ENCODE results near the gene FCRL4.
"Not testable (repeated sequence)": the region's sequence is repeated elsewhere in the genome, so short reads cannot be mapped to it uniquely, and the experiment has no call there.

FCRL4 gene

GRCh38 chr1:157580179-157580827 lies 17.6 kb downstream of the FCRL4 start:
- H3K36me3 Mint-ChIP-seq (ENCODE audit: low read depth), result no peaks in the 10 kb centered on the region
- H3K27ac Mint-ChIP-seq, result no peak overlapping the region
- H3K4me1 Mint-ChIP-seq (ENCODE audit: low read depth), result no peaks in the 10 kb centered on the region
- no peak overlapping the region for H3K4me3 Mint-ChIP-seq
- peaks cover 3% of the 10 kb centered on the region for H3K9me3 Mint-ChIP-seq
- peaks cover 14% of the 10 kb centered on the region for H3K27me3 Mint-ChIP-seq
- DNase-seq, result no peak

- Mint-ChIP-seq H3K4me1 (ENCODE audit: low read depth) (no peaks in the 10 kb centered on the region), H3K36me3 (ENCODE audit: low read depth) (no peaks in the 10 kb centered on the region), H3K4me3 (no peak overlapping the region), H3K9me3 (no peaks in the 10 kb centered on the region), H3K27me3 (peaks cover 17% of the 10 kb centered on the region), H3K27ac (no peak overlapping the region)
- no peak for DNase-seq
Observed at GRCh38 chr1:157577420-157577819, 20.5 kb downstream of the FCRL4 start.

GRCh38 chr1:157575744-157576143 lies 22.1 kb downstream of the FCRL4 start:
- H3K27ac Mint-ChIP-seq, result no peak overlapping the region

GRCh38 chr1:157574836-157575235 lies 23.0 kb downstream of the FCRL4 start:
- no peaks in the 10 kb centered on the region for H3K36me3 Mint-ChIP-seq (ENCODE audit: low read depth)
- H3K9me3 Mint-ChIP-seq, result no peaks in the 10 kb centered on the region
- no peak overlapping the region for H3K27ac Mint-ChIP-seq
- peaks cover 11% of the 10 kb centered on the region for H3K27me3 Mint-ChIP-seq
- DNase-seq, result no peak
- no peak overlapping the region for H3K4me3 Mint-ChIP-seq
- no peaks in the 10 kb centered on the region for H3K4me1 Mint-ChIP-seq (ENCODE audit: low read depth)

More at GRCh38 chr1:157575744-157576143, 22.1 kb downstream of the FCRL4 start:
- H3K4me1 Mint-ChIP-seq (ENCODE audit: low read depth), result no peaks in the 10 kb centered on the region
- H3K9me3 Mint-ChIP-seq, result no peaks in the 10 kb centered on the region
- no peak overlapping the region for H3K4me3 Mint-ChIP-seq
- peaks cover 11% of the 10 kb centered on the region for H3K27me3 Mint-ChIP-seq
- no peak for DNase-seq
- H3K36me3 Mint-ChIP-seq (ENCODE audit: low read depth), result no peaks in the 10 kb centered on the region

- Mint-ChIP-seq H3K4me3 (no peak overlapping the region), H3K9me3 (no peaks in the 10 kb centered on the region), H3K4me1 (ENCODE audit: low read depth) (peaks cover 2% of the 10 kb centered on the region), H3K36me3 (ENCODE audit: low read depth) (no peaks in the 10 kb centered on the region), H3K27me3 (peaks cover 41% of the 10 kb centered on the region), H3K27ac (no peak overlapping the region)
- no peak for DNase-seq
Observed at GRCh38 chr1:157566484-157567300, 31.2 kb downstream of the FCRL4 start.

- Mint-ChIP-seq H3K9me3 (no peaks in the 10 kb centered on the region), H3K4me3 (no peak overlapping the region), H3K27ac (no peak overlapping the region)
Observed at GRCh38 chr1:157562515-157562914, 35.4 kb downstream of the FCRL4 start.

GRCh38 chr1:157558119-157558518 lies 39.8 kb downstream of the FCRL4 start:
- Mint-ChIP-seq H3K27ac (no peak overlapping the region), H3K27me3 (peaks cover 18% of the 10 kb centered on the region), H3K9me3 (no peaks in the 10 kb centered on the region)

More at GRCh38 chr1:157562515-157562914, 35.4 kb downstream of the FCRL4 start:
- H3K36me3 Mint-ChIP-seq (ENCODE audit: low read depth), result no peaks in the 10 kb centered on the region
- H3K4me1 Mint-ChIP-seq (ENCODE audit: low read depth), result peaks cover 2% of the 10 kb centered on the region
- H3K27me3 Mint-ChIP-seq, result peaks cover 40% of the 10 kb centered on the region
- DNase-seq, result no peak

GRCh38 chr1:157551694-157552693 lies 45.9 kb downstream of the FCRL4 start, which contains the start of gene FCRL5:
FCRL5 (minus strand) TSS chr1:157552515; CDS start chr1:157552362, 153 bp downstream.
- Mint-ChIP-seq H3K4me1 (ENCODE audit: low read depth) (peaks cover 3% of the 10 kb centered on the region), H3K36me3 (ENCODE audit: low read depth) (no peaks in the 10 kb centered on the region), H3K4me3 (no peak within 1 kb of the TSS), H3K9me3 (no peaks in the 10 kb centered on the region), H3K27ac (no peak within 1 kb of the TSS), H3K27me3 (peaks cover 11% of the 10 kb centered on the region)
- no peak for DNase-seq

More at GRCh38 chr1:157558119-157558518, 39.8 kb downstream of the FCRL4 start:
- peaks cover 2% of the 10 kb centered on the region for H3K4me1 Mint-ChIP-seq (ENCODE audit: low read depth)
- DNase-seq, result no peak
- no peaks in the 10 kb centered on the region for H3K36me3 Mint-ChIP-seq (ENCODE audit: low read depth)
- H3K4me3 Mint-ChIP-seq, result no peak overlapping the region

GRCh38 chr1:157548081-157548480 lies 49.8 kb downstream of the FCRL4 start:
- H3K4me1 Mint-ChIP-seq (ENCODE audit: low read depth); H3K4me3 Mint-ChIP-seq; H3K9me3 Mint-ChIP-seq; H3K27ac Mint-ChIP-seq; DNase-seq; H3K36me3 Mint-ChIP-seq (ENCODE audit: low read depth): not testable (repeated sequence)
- peaks cover 19% of the 10 kb centered on the region for H3K27me3 Mint-ChIP-seq

GRCh38 chr1:157542676-157543075 lies 55.2 kb downstream of the FCRL4 start:
- no peak for DNase-seq
- H3K27ac Mint-ChIP-seq, result no peak overlapping the region
- no peaks in the 10 kb centered on the region for H3K4me1 Mint-ChIP-seq (ENCODE audit: low read depth)
- H3K9me3 Mint-ChIP-seq, result no peaks in the 10 kb centered on the region
- H3K27me3 Mint-ChIP-seq, result peaks cover 40% of the 10 kb centered on the region
- no peaks in the 10 kb centered on the region for H3K36me3 Mint-ChIP-seq (ENCODE audit: low read depth)
- H3K4me3 Mint-ChIP-seq, result no peak overlapping the region

- Mint-ChIP-seq H3K4me3 (no peak overlapping the region), H3K27me3 (peaks cover 40% of the 10 kb centered on the region), H3K27ac (no peak overlapping the region)
Observed at GRCh38 chr1:157540852-157541251, 57.0 kb downstream of the FCRL4 start.

GRCh38 chr1:157540160-157540748 lies 57.6 kb downstream of the FCRL4 start:
- no peaks in the 10 kb centered on the region for H3K4me1 Mint-ChIP-seq (ENCODE audit: low read depth)
- no peaks in the 10 kb centered on the region for H3K36me3 Mint-ChIP-seq (ENCODE audit: low read depth)
- H3K27ac Mint-ChIP-seq, result no peak overlapping the region
- no peaks in the 10 kb centered on the region for H3K9me3 Mint-ChIP-seq
- DNase-seq, result no peak
- H3K27me3 Mint-ChIP-seq, result peaks cover 40% of the 10 kb centered on the region
- H3K4me3 Mint-ChIP-seq, result no peak overlapping the region

More at GRCh38 chr1:157540852-157541251, 57.0 kb downstream of the FCRL4 start:
- Mint-ChIP-seq H3K9me3 (no peaks in the 10 kb centered on the region), H3K4me1 (ENCODE audit: low read depth) (no peaks in the 10 kb centered on the region), H3K36me3 (ENCODE audit: low read depth) (no peaks in the 10 kb centered on the region)
- no peak for DNase-seq

- Mint-ChIP-seq H3K4me1 (ENCODE audit: low read depth) (no peaks in the 10 kb centered on the region), H3K27ac (no peak overlapping the region), H3K4me3 (no peak overlapping the region), H3K27me3 (peaks cover 36% of the 10 kb centered on the region), H3K9me3 (no peaks in the 10 kb centered on the region), H3K36me3 (ENCODE audit: low read depth) (no peaks in the 10 kb centered on the region)
- DNase-seq, result no peak
Observed at GRCh38 chr1:157539568-157539967, 58.3 kb downstream of the FCRL4 start.

GRCh38 chr1:157532569-157532968 lies 65.3 kb downstream of the FCRL4 start:
- H3K36me3 Mint-ChIP-seq (ENCODE audit: low read depth), result no peaks in the 10 kb centered on the region
- peaks cover 21% of the 10 kb centered on the region for H3K27me3 Mint-ChIP-seq
- no peak overlapping the region for H3K4me3 Mint-ChIP-seq

More at GRCh38 chr1:157532569-157532968, 65.3 kb downstream of the FCRL4 start:
- no peak overlapping the region for H3K27ac Mint-ChIP-seq
- no peak for DNase-seq
- no peaks in the 10 kb centered on the region for H3K9me3 Mint-ChIP-seq
- H3K4me1 Mint-ChIP-seq (ENCODE audit: low read depth), result no peaks in the 10 kb centered on the region

Measured in activated T-cell treated with anti-CD3 and anti-CD28 coated beads, Interleukin-2, amount 50 U/mL, for 24 hours (primary cell).